IPS DF 6.9 (cell line): ENCODE results near the gene IQSEC3.
A peak's percentile ranks its signal among the peaks of the same experiment; 100 is the strongest.
"Not testable (repeated sequence)": the region's sequence is repeated elsewhere in the genome, so short reads cannot be mapped to it uniquely, and the experiment has no call there.

Source experiments
- DNase-seq: peaks from one replicate; pipeline ENCODE4 v3.0.0-alpha.2; 2013; ENCODE audit warnings: low read depth, low spot score
- H3K27ac ChIP-seq: one replicate; pipeline ENCODE4 v1.5.1; 2013; ENCODE audit warnings: low read length, control low read depth
- H3K27me3 ChIP-seq: 2 replicates; pipeline ENCODE4 v1.6.1; 2013; ENCODE audit warnings: mild to moderate bottlenecking, low read length; ENCODE audit not compliant: control insufficient read depth, insufficient read depth
- H3K36me3 ChIP-seq: 2 replicates; pipeline ENCODE4 v1.6.1; 2013; ENCODE audit warnings: low read length; ENCODE audit not compliant: control insufficient read depth, insufficient read depth
- H3K4me1 ChIP-seq: 2 replicates; pipeline ENCODE4 v1.6.1; 2013; ENCODE audit warnings: low read length; ENCODE audit not compliant: control insufficient read depth, insufficient read depth
- H3K4me3 ChIP-seq: 2 replicates; pipeline ENCODE4 v1.5.1; 2013; ENCODE audit warnings: mild to moderate bottlenecking, low read length
- H3K9me3 ChIP-seq: 2 replicates; pipeline ENCODE4 v1.6.1; 2013; ENCODE audit warnings: low read length, inconsistent platforms; ENCODE audit not compliant: control insufficient read depth, insufficient read depth
- WGBS: extraction: QIAGEN DNeasy Blood & Tissue Kit; methylation state at CpG from one replicate; pipeline ENCODE4 v1.1.7; 2013; ENCODE audit warnings: mixed read lengths, missing lambda C conversion rate; ENCODE audit not compliant: insufficient read length, insufficient coverage; 5-methylcytosine and 5-hydroxymethylcytosine counted together

Gene IQSEC3

GRCh38 chr12:72018-72417 is 5.5 kb downstream of the IQSEC3 start:
- not testable (repeated sequence) for H3K36me3 ChIP-seq, H3K27me3 ChIP-seq, H3K27ac ChIP-seq, H3K4me3 ChIP-seq, H3K4me1 ChIP-seq, H3K9me3 ChIP-seq, DNase-seq
- WGBS: no CpG with 5 or more reads among the region's 4 CpGs

GRCh38 chr12:74420-75190 is 8.0 kb downstream of the IQSEC3 start:
- not testable (repeated sequence) for H3K4me1 ChIP-seq, DNase-seq, H3K27me3 ChIP-seq, H3K4me3 ChIP-seq, H3K9me3 ChIP-seq, H3K36me3 ChIP-seq, H3K27ac ChIP-seq
- WGBS: no CpG with 5 or more reads among the region's 8 CpGs

- not testable (repeated sequence) for H3K4me1 ChIP-seq, H3K4me3 ChIP-seq, H3K27ac ChIP-seq, H3K27me3 ChIP-seq, DNase-seq, H3K36me3 ChIP-seq, H3K9me3 ChIP-seq
- no CpG with 5 or more reads among the region's 5 CpGs for WGBS
These were observed 9.0 kb downstream of the IQSEC3 start for GRCh38 chr12:75541-75940.

GRCh38 chr12:76102-76501 is 9.5 kb downstream of the IQSEC3 start:
- not testable (repeated sequence) for H3K4me3 ChIP-seq, H3K27ac ChIP-seq, H3K4me1 ChIP-seq, H3K27me3 ChIP-seq, DNase-seq, H3K36me3 ChIP-seq, H3K9me3 ChIP-seq
- no CpG with 5 or more reads among the region's 10 CpGs for WGBS

GRCh38 chr12:76551-76950 is 10.0 kb downstream of the IQSEC3 start:
- DNase-seq, H3K9me3 ChIP-seq, H3K4me3 ChIP-seq, H3K27ac ChIP-seq, H3K36me3 ChIP-seq, H3K4me1 ChIP-seq, H3K27me3 ChIP-seq: not testable (repeated sequence)
- no CpG with 5 or more reads among the region's 8 CpGs for WGBS

GRCh38 chr12:77101-77719 is 10.6 kb downstream of the IQSEC3 start:
- not testable (repeated sequence) for H3K36me3 ChIP-seq, H3K27me3 ChIP-seq, H3K4me1 ChIP-seq, H3K4me3 ChIP-seq, H3K9me3 ChIP-seq, DNase-seq, H3K27ac ChIP-seq
- WGBS: no CpG with 5 or more reads among the region's 26 CpGs

- DNase-seq, H3K9me3 ChIP-seq, H3K36me3 ChIP-seq, H3K27ac ChIP-seq, H3K4me1 ChIP-seq, H3K27me3 ChIP-seq: not testable (repeated sequence)
- WGBS: no CpG with 5 or more reads among the region's 82 CpGs
- peak overlapping the region; percentile 27; the same call in 1 of the 2 replicates for H3K4me3 ChIP-seq
These were observed 11.3 kb downstream of the IQSEC3 start for GRCh38 chr12:77769-78383.

- Histone ChIP-seq H3K4me1 (no peaks in the 10 kb centered on the region), H3K36me3 (no peaks in the 10 kb centered on the region), H3K9me3 (no peaks in the 10 kb centered on the region), H3K27me3 (peaks cover 3% of the 10 kb centered on the region; the same call in 1 of the 2 replicates), H3K27ac (no peak overlapping the region), H3K4me3 (no peak overlapping the region)
- DNase-seq: no peak
- WGBS: no CpG with 5 or more reads among the region's 5 CpGs
These were observed 12.4 kb downstream of the IQSEC3 start for GRCh38 chr12:78981-79380.

- Histone ChIP-seq H3K4me3 (no peak overlapping the region), H3K36me3 (no peaks in the 10 kb centered on the region), H3K9me3 (no peaks in the 10 kb centered on the region), H3K27ac (no peak overlapping the region), H3K4me1 (no peaks in the 10 kb centered on the region; the same call in 1 of the 2 replicates), H3K27me3 (peaks cover 3% of the 10 kb centered on the region; the same call in 1 of the 2 replicates)
- WGBS: no CpG with 5 or more reads among the region's 6 CpGs
- DNase-seq: no peak
These were observed 14.2 kb downstream of the IQSEC3 start for GRCh38 chr12:80681-81190.

GRCh38 chr12:82740-83139 is 16.2 kb downstream of the IQSEC3 start:
- Histone ChIP-seq H3K9me3 (no peaks in the 10 kb centered on the region), H3K27ac (no peak overlapping the region), H3K27me3 (peaks cover 3% of the 10 kb centered on the region; the same call in 1 of the 2 replicates), H3K4me3 (no peak overlapping the region), H3K36me3 (no peaks in the 10 kb centered on the region), H3K4me1 (no peaks in the 10 kb centered on the region; the same call in 1 of the 2 replicates)
- no peak for DNase-seq
- no CpG with 5 or more reads among the region's 7 CpGs for WGBS
